GM13977 (cell line): ENCODE data around the gene TIPRL.

ENCODE experiments used
- DNase-seq: peaks from one replicate; pipeline ENCODE4 v3.0.0; 2012; ENCODE audit warnings: low spot score
- CTCF ChIP-seq: IDR thresholded peaks from 2 replicates; pipeline ENCODE4 v1.5.1; 2012; ENCODE audit warnings: mild to moderate bottlenecking, control low read depth; ENCODE audit not compliant: insufficient read depth; ENCODE audit errors: extremely low read depth, missing control alignments
- in situ Hi-C: fragments of 300-500 bp; cut with MboI; formaldehyde crosslinking; loops from one replicate; pipeline ENCODE4 v1.12.0; 2022; ENCODE audit warnings: low sequenced_read_pairs, low pct_unique_long_range_greater_than_20kb, mixed read lengths, inconsistent platforms; ENCODE audit not compliant: unreplicated experiment

Gene TIPRL

DNA sequence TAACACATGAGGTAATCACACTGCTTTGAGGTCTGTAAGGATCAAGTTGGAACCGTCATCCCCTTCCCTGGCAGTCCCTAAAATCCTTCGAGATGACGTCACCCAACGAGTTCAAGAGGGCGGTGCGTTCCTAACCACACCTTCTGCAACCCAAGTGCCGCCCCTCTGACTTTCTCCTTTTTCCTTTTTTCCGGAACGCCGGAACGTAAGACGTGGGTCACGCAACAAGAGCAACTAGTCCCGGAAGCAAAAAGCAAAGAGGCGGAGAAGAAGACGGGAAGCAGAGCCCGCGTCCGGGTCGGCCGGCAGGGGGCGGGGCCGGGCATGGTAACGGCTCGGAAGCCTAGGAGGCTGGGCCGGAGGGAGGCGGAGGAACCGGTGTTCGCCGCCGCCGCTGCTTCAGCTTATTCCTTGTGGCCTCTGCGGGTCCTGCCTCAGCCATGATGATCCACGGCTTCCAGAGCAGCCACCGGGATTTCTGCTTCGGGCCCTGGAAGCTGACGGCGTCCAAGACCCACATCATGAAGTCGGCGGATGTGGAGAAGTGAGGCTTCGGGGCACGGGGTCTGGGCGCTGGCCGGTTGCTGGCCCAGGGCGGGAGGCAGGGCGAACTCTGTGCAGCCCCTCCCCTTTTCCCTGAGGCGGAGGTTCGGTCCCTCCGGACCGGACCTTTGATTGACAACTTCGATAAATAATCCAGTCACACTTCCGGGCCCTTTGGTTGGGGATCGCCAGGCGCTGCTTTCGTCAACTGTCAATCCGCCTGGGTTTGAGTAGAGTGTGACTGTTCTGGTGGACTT lies at the start of gene TIPRL:
Gene TIPRL, plus strand, starts transcription at position 325 of the 800 bp plus-strand sequence. Its CDS starts 116 bp downstream, at position 441.
- in situ Hi-C loops: no loop called here
- peak; percentile 49 for TF ChIP-seq CTCF

GRCh38 chr1:168129933-168130332 lies 48.8 kb upstream of the TIPRL start:
- no peak for TF ChIP-seq CTCF
- no peak for DNase-seq
- in situ Hi-C loops: no loop called here

More for the DNA sequence above, at the start of gene TIPRL:
- peak; percentile 88 for DNase-seq

- in situ Hi-C loops: no loop called here
- no peak for DNase-seq
- TF ChIP-seq CTCF: no peak
Measured at GRCh38 chr1:168134132-168134531, 44.6 kb upstream of the TIPRL start.

- no peak for TF ChIP-seq CTCF
- no peak for DNase-seq
- in situ Hi-C loops: no loop called here
Measured at GRCh38 chr1:168134642-168135041, 44.1 kb upstream of the TIPRL start.

DNA sequence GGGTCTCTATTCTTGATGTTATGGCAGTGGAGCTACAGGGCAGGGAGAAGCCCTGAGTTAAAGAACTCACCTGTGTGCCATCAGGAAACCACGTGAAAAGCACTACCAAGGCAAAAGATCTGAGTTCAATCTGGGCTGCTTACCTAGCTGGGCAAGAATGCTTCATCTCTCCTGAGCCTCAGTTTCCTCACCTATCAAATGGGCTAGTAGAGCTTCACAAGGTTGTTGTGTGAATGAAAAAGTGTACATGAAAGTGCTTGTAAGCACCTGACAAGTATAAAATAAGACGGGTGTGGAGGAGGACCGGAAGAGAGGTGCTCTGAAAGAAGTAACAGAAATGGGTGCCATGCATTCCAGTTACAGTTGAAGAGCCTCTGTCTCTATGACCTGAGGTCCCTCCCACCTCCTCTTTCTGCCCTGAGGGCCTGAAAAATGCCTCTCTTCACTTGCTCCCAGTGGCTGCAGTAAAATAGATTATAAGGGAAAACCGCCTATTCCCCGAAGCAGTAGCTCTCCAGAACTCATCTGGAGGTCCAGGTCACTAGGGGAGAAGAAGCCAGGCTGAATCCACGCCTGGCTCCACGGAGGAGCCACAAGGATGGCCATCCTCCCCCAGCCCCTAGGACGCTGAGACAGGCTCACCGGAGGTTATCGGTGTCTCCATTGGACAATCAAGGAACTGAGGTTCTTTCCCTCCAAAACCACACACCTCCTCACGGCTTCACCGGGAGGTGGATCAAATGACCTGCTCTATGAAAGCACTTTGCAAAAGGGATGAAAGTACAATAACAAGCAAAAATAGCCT lies 43.4 kb upstream of the TIPRL start:
- in situ Hi-C loops: no loop called here
- TF ChIP-seq CTCF: no peak
- no peak for DNase-seq

- DNase-seq: peak; percentile 29
- in situ Hi-C loops: no loop called here
Measured at GRCh38 chr1:168135921-168136708, 42.6 kb upstream of the TIPRL start.

More at GRCh38 chr1:168135921-168136708, 42.6 kb upstream of the TIPRL start:
- TF ChIP-seq CTCF: no peak
